ENCODE measurements around the gene SLC13A3.

Gene SLC13A3

GRCh38 chr20:46602429-46602828 lies 48.8 kb downstream of the SLC13A3 start:
- no peak for DNase-seq (ENCODE audit: low read depth)
- no peak for TF ChIP-seq CTCF (IDR thresholded peaks at IDR 0.05; ENCODE audit: low read length, missing control alignments)
- no peak overlapping the region for H3K4me3 ChIP-seq (replicated peaks; ENCODE audit: low read depth, low read length)

- no peak for TF ChIP-seq CTCF (IDR thresholded peaks at IDR 0.05; ENCODE audit: low read length, missing control alignments)
These were observed 49.6 kb downstream of the SLC13A3 start for GRCh38 chr20:46601603-46602122.

GRCh38 chr20:46600286-46600752 lies 50.9 kb downstream of the SLC13A3 start:
- TF ChIP-seq CTCF (IDR thresholded peaks at IDR 0.05; ENCODE audit: low read length, missing control alignments), result no peak
- H3K4me3 ChIP-seq (replicated peaks; ENCODE audit: low read depth, low read length), result no peak overlapping the region
- no peak for DNase-seq (ENCODE audit: low read depth)

More at GRCh38 chr20:46601603-46602122, 49.6 kb downstream of the SLC13A3 start:
- DNase-seq (ENCODE audit: low read depth), result no peak
- no peak overlapping the region for H3K4me3 ChIP-seq (replicated peaks; ENCODE audit: low read depth, low read length)

GRCh38 chr20:46599227-46599987 lies 51.9 kb downstream of the SLC13A3 start:
- H3K4me3 ChIP-seq (replicated peaks; ENCODE audit: low read depth, low read length), result no peak overlapping the region
- DNase-seq (ENCODE audit: low read depth), result no peak
- TF ChIP-seq CTCF (IDR thresholded peaks at IDR 0.05; ENCODE audit: low read length, missing control alignments), result no peak

- TF ChIP-seq CTCF (IDR thresholded peaks at IDR 0.05; ENCODE audit: low read length, missing control alignments), result no peak
- DNase-seq (ENCODE audit: low read depth), result no peak
- no peak overlapping the region for H3K4me3 ChIP-seq (replicated peaks; ENCODE audit: low read depth, low read length)
These were observed 55.3 kb downstream of the SLC13A3 start for GRCh38 chr20:46595933-46596332.

GRCh38 chr20:46594725-46595124 lies 56.5 kb downstream of the SLC13A3 start:
- TF ChIP-seq CTCF (IDR thresholded peaks at IDR 0.05; ENCODE audit: low read length, missing control alignments), result no peak
- DNase-seq (ENCODE audit: low read depth), result no peak
- no peak overlapping the region for H3K4me3 ChIP-seq (replicated peaks; ENCODE audit: low read depth, low read length)

Measured in fibroblast of pulmonary artery (primary cell).